Measurements from ENCODE around the gene IGLL5.

Gene IGLL5

GRCh38 chr22:22865311-22866072, 22.1 kb upstream of the IGLL5 start:
- DNase-seq = peak; percentile 50

GRCh38 chr22:22866381-22867111, 21.1 kb upstream of the IGLL5 start:
- DNase-seq = no peak

- no peak for DNase-seq
These were observed 19.5 kb upstream of the IGLL5 start for GRCh38 chr22:22867996-22868715.

GRCh38 chr22:22870577-22871404, 16.8 kb upstream of the IGLL5 start:
- DNase-seq = no peak

- no peak for DNase-seq
These were observed 15.9 kb upstream of the IGLL5 start for GRCh38 chr22:22871536-22872278.

GRCh38 chr22:22872722-22873708, 14.6 kb upstream of the IGLL5 start:
- no peak for DNase-seq

- peak; percentile 69 for DNase-seq
These were observed 9.9 kb upstream of the IGLL5 start for GRCh38 chr22:22877523-22878210.

GRCh38 chr22:22878211-22878570, 9.4 kb upstream of the IGLL5 start:
- DNase-seq = no peak

- DNase-seq = no peak
These were observed 8.6 kb upstream of the IGLL5 start for GRCh38 chr22:22878801-22879674.

GRCh38 chr22:22879675-22880155, 7.9 kb upstream of the IGLL5 start:
- no peak for DNase-seq

- no peak for DNase-seq
These were observed 7.0 kb upstream of the IGLL5 start for GRCh38 chr22:22880645-22881044.

GRCh38 chr22:22881116-22882000, 6.3 kb upstream of the IGLL5 start:
- DNase-seq = no peak

GRCh38 chr22:22882033-22882717, 5.4 kb upstream of the IGLL5 start:
- no peak for DNase-seq

- no peak for DNase-seq
These were observed 4.4 kb upstream of the IGLL5 start for GRCh38 chr22:22883090-22883727.

- peak; percentile 70 for DNase-seq
These were observed 3.4 kb upstream of the IGLL5 start for GRCh38 chr22:22884010-22884887.
